HepG2 (cell line): ENCODE data around the gene MYO15A. TPM values are rescaled to one million over a fixed set of nuclear protein-coding genes. Genes with fewer than 3 reads are reported as not detected.

Experiments
- ARID2 ChIP-seq: sonication (generic); formaldehyde crosslinking; IDR thresholded peaks from 2 replicates; pipeline ENCODE4 v1.8.1; 2022; ENCODE audit warnings: mild to moderate bottlenecking, missing genetic modification reagents, borderline replicate concordance
- ATF1 ChIP-seq: IDR thresholded peaks from 2 replicates; pipeline ENCODE4 v1.6.1; 2016; ENCODE audit warnings: mild to moderate bottlenecking, control low read depth
- EZH2 ChIP-seq: conservative IDR thresholded peaks from 2 replicates; pipeline ENCODE4 v1.6.1; 2012; ENCODE audit warnings: mild to moderate bottlenecking, low read depth, low read length, moderate library complexity
- GRHL1 ChIP-seq: sonication (generic); formaldehyde crosslinking; conservative IDR thresholded peaks from 2 replicates; pipeline ENCODE4 v1.8.0; 2022; ENCODE audit warnings: missing genetic modification reagents
- HHEX ChIP-seq: IDR thresholded peaks from 2 replicates; pipeline ENCODE4 v1.6.1; 2016; ENCODE audit warnings: control low read depth
- KDM6A ChIP-seq: IDR thresholded peaks from 2 replicates; pipeline ENCODE4 v1.6.1; 2016; ENCODE audit warnings: low read depth
- MBNL3 ChIP-seq: fragments of 250-450 bp; sonication (Bioruptor Pico); conservative IDR thresholded peaks from 2 replicates; pipeline ENCODE4 v1.8.0; 2022; ENCODE audit warnings: mild to moderate bottlenecking, inconsistent platforms
- MIER3 ChIP-seq: IDR thresholded peaks from 2 replicates; pipeline ENCODE4 v1.6.1; 2016; ENCODE audit warnings: missing compliant biosample characterization, borderline replicate concordance
- MTERF4 ChIP-seq: sonication (generic); formaldehyde crosslinking; IDR thresholded peaks from 2 replicates; pipeline ENCODE4 v1.8.0; 2023; ENCODE audit warnings: mild to moderate bottlenecking, missing genetic modification reagents
- PRPF4 ChIP-seq: fragments of 200-400 bp; formaldehyde crosslinking; IDR thresholded peaks from 2 replicates; pipeline ENCODE4 v1.6.1; 2016; ENCODE audit warnings: low read length, low read depth; ENCODE audit not compliant: poor library complexity, severe bottlenecking
- SMARCE1 ChIP-seq: fragments of 450-650 bp; IDR thresholded peaks from 2 replicates; pipeline ENCODE4 v1.6.1; 2017; ENCODE audit warnings: borderline replicate concordance
- SNRNP70 ChIP-seq: fragments of 200-400 bp; formaldehyde crosslinking; IDR thresholded peaks from 2 replicates; pipeline ENCODE4 v1.6.1; 2017; ENCODE audit warnings: mild to moderate bottlenecking, low read depth, low read length, moderate library complexity
- SOX13 ChIP-seq, 3 experiments: fragments of 450-650 bp in 1 of 3; sonication (generic) in 1 of 3; formaldehyde crosslinking in 1 of 3; IDR thresholded peaks in 2 of 3; conservative IDR thresholded peaks in 1 of 3; 2 replicates each; pipeline versions ENCODE4 v1.5.0 to v1.6.1; 2016 to 2020; ENCODE audit warnings: antibody characterized with exemption in 1 of 3, mild to moderate bottlenecking in 1 of 3, missing compliant biosample characterization in 1 of 3, missing genetic modification reagents in 1 of 3, moderate library complexity in 1 of 3
- TBX2 ChIP-seq: sonication (generic); formaldehyde crosslinking; IDR thresholded peaks from 2 replicates; pipeline ENCODE4 v1.5.0; 2020; ENCODE audit warnings: missing genetic modification reagents, mild to moderate bottlenecking, borderline replicate concordance
- TCF7 ChIP-seq: sonication (generic); IDR thresholded peaks from 2 replicates; pipeline ENCODE4 v1.6.1; 2016; ENCODE audit warnings: antibody characterized with exemption, low read depth
- YEATS4 ChIP-seq: sonication (generic); formaldehyde crosslinking; IDR thresholded peaks from 2 replicates; pipeline ENCODE4 v1.4.0; 2020; ENCODE audit warnings: missing genetic modification reagents, borderline replicate concordance
- ZFX ChIP-seq: sonication (generic); formaldehyde crosslinking; IDR thresholded peaks from 2 replicates; pipeline ENCODE4 v1.4.0; 2020; ENCODE audit warnings: mild to moderate bottlenecking, low read depth, missing genetic modification reagents, moderate library complexity
- ZNF10 ChIP-seq: sonication (generic); formaldehyde crosslinking; IDR thresholded peaks from 2 replicates; pipeline ENCODE4 v1.4.0; 2020; ENCODE audit warnings: mild to moderate bottlenecking, low read depth, missing genetic modification reagents, borderline replicate concordance
- ZNF17 ChIP-seq: sonication (generic); formaldehyde crosslinking; IDR thresholded peaks from 2 replicates; pipeline ENCODE4 v1.5.0; 2020; ENCODE audit warnings: mild to moderate bottlenecking, missing genetic modification reagents
- ZNF264 ChIP-seq: sonication (generic); formaldehyde crosslinking; IDR thresholded peaks from 2 replicates; pipeline ENCODE4 v1.4.0; 2020; ENCODE audit warnings: missing genetic modification reagents
- ZNF547 ChIP-seq: sonication (generic); formaldehyde crosslinking; IDR thresholded peaks from 2 replicates; pipeline ENCODE4 v1.5.1; 2020; ENCODE audit warnings: mild to moderate bottlenecking, missing genetic modification reagents
- ZNF563 ChIP-seq: sonication (generic); formaldehyde crosslinking; IDR thresholded peaks from 2 replicates; pipeline ENCODE4 v1.8.0; 2022; ENCODE audit warnings: mild to moderate bottlenecking, moderate library complexity, missing genetic modification reagents
- ZNF597 ChIP-seq: sonication (generic); formaldehyde crosslinking; IDR thresholded peaks from 2 replicates; pipeline ENCODE4 v1.5.0; 2020; ENCODE audit warnings: missing genetic modification reagents
- ZNF598 ChIP-seq: sonication (generic); formaldehyde crosslinking; IDR thresholded peaks from 2 replicates; pipeline ENCODE4 v1.5.1; 2020; ENCODE audit warnings: mild to moderate bottlenecking, missing genetic modification reagents, borderline replicate concordance
- ZNF790 ChIP-seq: sonication (generic); formaldehyde crosslinking; IDR thresholded peaks from 2 replicates; pipeline ENCODE4 v1.8.0; 2022; ENCODE audit warnings: missing genetic modification reagents, mild to moderate bottlenecking, borderline replicate concordance
- ZNF878 ChIP-seq: sonication (generic); formaldehyde crosslinking; IDR thresholded peaks from 2 replicates; pipeline ENCODE4 v1.8.1; 2023; ENCODE audit warnings: mild to moderate bottlenecking, missing genetic modification reagents, moderate library complexity
- polyA plus RNA-seq, 8 experiments: library from polyadenylated mRNA; depleted of rRNA in 3 of 8; stranded (reverse) in 7 of 8; unstranded in 1 of 8; fragments of >200 nt; fragmentation: Illumina TruSeq in 4 of 8; extraction: Trizol in 4 of 8; gene quantifications; 2 replicates each; pipeline versions ENCODE4 v1.2.1 to v1.2.3, GENCODE V29; 2011 to 2016; ENCODE audit warnings: low read depth in 4 of 8, missing spikeins in 1 of 8, mixed read lengths in 1 of 8; ENCODE audit not compliant: insufficient read depth in 1 of 8
- total RNA-seq, 5 experiments: library from RNA; depleted of rRNA; stranded (reverse); fragments of >200 nt; fragmentation: Illumina TruSeq; extraction: Trizol; gene quantifications; 2 replicates each; pipeline ENCODE4 v1.2.3, GENCODE V29; 2016; ENCODE audit warnings: low read depth in 1 of 5

The MYO15A gene
- total and polyA plus RNA-seq, 2 of the 13 experiments (the other 11 are each of a cell fraction or from before 2014, with no cell fraction given): 0.07 to 0.20 TPM

DNA sequence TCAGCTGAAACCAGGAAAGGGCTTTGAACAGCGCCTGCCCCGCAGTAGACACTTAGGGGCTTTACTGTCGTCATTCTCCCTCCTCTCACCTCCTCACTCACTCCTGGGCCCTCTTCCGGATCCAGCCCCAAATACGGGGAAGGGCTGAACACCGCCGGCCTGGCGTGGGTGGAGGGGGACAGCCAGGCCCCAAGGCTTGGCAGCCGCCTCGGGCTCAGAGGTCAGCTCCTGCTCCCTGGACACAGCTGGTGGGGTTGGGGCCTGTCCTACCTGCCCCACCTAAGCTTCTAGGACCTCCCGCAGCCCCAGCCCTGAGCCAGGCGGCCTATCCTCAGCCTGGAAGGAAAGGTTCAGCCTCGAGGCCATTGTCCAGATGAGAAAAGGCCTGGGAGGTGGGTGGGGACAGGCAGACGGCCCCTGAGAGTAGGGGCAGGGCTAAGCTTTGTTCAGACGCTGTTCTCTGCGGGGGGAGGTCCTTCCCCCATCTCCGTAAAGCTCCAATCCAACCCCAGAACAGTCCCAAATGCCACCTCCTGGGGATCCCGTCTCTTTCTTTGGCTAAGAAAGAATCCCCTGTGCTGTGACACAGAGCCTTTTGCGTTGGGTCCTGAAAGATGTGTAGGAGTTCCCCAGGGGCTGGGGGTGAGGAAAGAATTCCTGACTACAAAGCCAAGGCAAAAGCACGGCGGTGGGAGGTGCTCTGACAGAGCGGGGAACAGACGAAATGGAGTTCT is 116.0 kb downstream of the MYO15A start (continued):
- TF ChIP-seq KDM6A (CRISPR knock-in tag) (peak; percentile 17; the same call in 1 of the 2 replicates), SOX13 (IDR thresholded peaks at IDR 0.05) (no peak), SOX13 (CRISPR knock-in tag; conservative IDR thresholded peaks at IDR 0.05 in 1 of 2, IDR thresholded peaks at IDR 0.05 in 1 of 2) (peak in 1 of 2 experiments; percentile 34; a peak in 1 of 4 replicates), SNRNP70 (no peak), YEATS4 (CRISPR knock-in tag) (no peak; the same call in 1 of the 2 replicates), TBX2 (CRISPR knock-in tag) (peak; percentile 26; the same call in 1 of the 2 replicates), ATF1 (CRISPR knock-in tag) (no peak), ZFX (CRISPR knock-in tag) (peak; percentile 93), PRPF4 (no peak), ZNF790 (no peak), GRHL1 (CRISPR knock-in tag) (no peak), MTERF4 (CRISPR knock-in tag) (no peak), MBNL3 (CRISPR knock-in tag) (no peak), EZH2 (no peak), ZNF264 (CRISPR knock-in tag) (no peak), MIER3 (CRISPR knock-in tag) (no peak), TCF7 (no peak), ZNF10 (no peak), SMARCE1 (no peak), ZNF598 (CRISPR knock-in tag) (0 out of 2 replicates have a peak, but pooled peaks have one; percentile 33), ZNF878 (CRISPR knock-in tag) (no peak), ZNF17 (CRISPR knock-in tag) (no peak), ZNF563 (CRISPR knock-in tag) (no peak; the same call in 1 of the 2 replicates), HHEX (CRISPR knock-in tag) (no peak), ARID2 (CRISPR knock-in tag) (no peak), ZNF547 (CRISPR knock-in tag) (0 out of 2 replicates have a peak, but pooled peaks have one; percentile 15), ZNF597 (CRISPR knock-in tag) (no peak)
